GM06990 (cell line): Measurements from ENCODE around the gene APBB2.

Experiments used
- DNase-seq: peaks from one replicate; pipeline ENCODE4 v3.0.0-alpha.2; 2011; ENCODE audit not compliant: insufficient read length; ENCODE audit errors: extremely low read depth
- H3K27me3 ChIP-seq: replicated peaks from 2 replicates; pipeline ENCODE4 v1.6.0; 2011; ENCODE audit warnings: low read length; ENCODE audit not compliant: control insufficient read depth, insufficient read depth
- H3K36me3 ChIP-seq: 2 replicates; pipeline ENCODE4 v1.5.1; 2011; ENCODE audit warnings: low read length; ENCODE audit not compliant: control insufficient read depth, insufficient read depth
- H3K4me3 ChIP-seq: replicated peaks from 2 replicates; pipeline ENCODE4 v1.5.1; 2011; ENCODE audit warnings: low read depth, mild to moderate bottlenecking, control low read depth, low read length
- CTCF ChIP-seq: IDR thresholded peaks from 2 replicates; pipeline ENCODE4 v1.5.1; 2011; ENCODE audit warnings: low read length, control low read depth, mild to moderate bottlenecking, inconsistent platforms; ENCODE audit not compliant: insufficient read depth, poor library complexity, severe bottlenecking

APBB2 gene

GRCh38 chr4:41079881-41080560, 134.3 kb downstream of the APBB2 start:
- TF ChIP-seq CTCF = no peak
- Histone ChIP-seq H3K36me3 (no peaks in the 10 kb centered on the region), H3K4me3 (no peak overlapping the region), H3K27me3 (no peaks in the 10 kb centered on the region)
- DNase-seq = no peak

- H3K36me3 ChIP-seq = no peaks in the 10 kb centered on the region
- no peak overlapping the region for H3K4me3 ChIP-seq
- no peaks in the 10 kb centered on the region for H3K27me3 ChIP-seq
- TF ChIP-seq CTCF = no peak
- DNase-seq = no peak
Measured at GRCh38 chr4:41077628-41078027, 136.7 kb downstream of the APBB2 start.

- no peaks in the 10 kb centered on the region for H3K27me3 ChIP-seq
- TF ChIP-seq CTCF = no peak
- DNase-seq = no peak
- H3K36me3 ChIP-seq = no peaks in the 10 kb centered on the region
- no peak overlapping the region for H3K4me3 ChIP-seq
Measured at GRCh38 chr4:41076481-41076880, 137.9 kb downstream of the APBB2 start.

GRCh38 chr4:41074215-41074614, 140.1 kb downstream of the APBB2 start:
- Histone ChIP-seq H3K36me3 (no peaks in the 10 kb centered on the region), H3K4me3 (no peak overlapping the region), H3K27me3 (no peaks in the 10 kb centered on the region)
- peak; percentile 45 for DNase-seq
- no peak for TF ChIP-seq CTCF

- peak; percentile 14 for DNase-seq
- no peak overlapping the region for H3K4me3 ChIP-seq
- no peak for TF ChIP-seq CTCF
- H3K27me3 ChIP-seq = no peaks in the 10 kb centered on the region
- H3K36me3 ChIP-seq = no peaks in the 10 kb centered on the region
Measured at GRCh38 chr4:41072021-41072777, 142.1 kb downstream of the APBB2 start.
